H1 (cell line): ENCODE data around the gene TSPAN33. TPM values are rescaled to one million over a fixed set of nuclear protein-coding genes. Genes with fewer than 3 reads are reported as not detected.

Experiments
- CTCF ChIA-PET: fragments of 300-600 bp; sonication (Branson Sonifier 250); formaldehyde crosslinking; loops from one replicate; lab custom pipeline; 2021; ENCODE audit not compliant: partially characterized antibody; lab: Charles Lee
- POLR2A ChIA-PET: fragments of 300-600 bp; sonication (Branson Sonifier 250); formaldehyde crosslinking; loops from one replicate; lab custom pipeline; 2021; ENCODE audit warnings: inconsistent platforms; ENCODE audit not compliant: partially characterized antibody; lab: Charles Lee
- DNase-seq, 2 experiments: peaks; one replicate each; pipeline versions ENCODE4 v3.0.0 to v3.0.0-alpha.2; 2010 to 2022; ENCODE audit warnings: low spot score in 2 of 2, low read depth in 1 of 2, mixed read lengths in 1 of 2
- FAIRE-seq: peaks from 2 replicates; lab custom pipeline; 2011; peaks lifted over from hg19 to GRCh38; lab: Jason Lieb, UNC
- H2AFZ ChIP-seq: 2 replicates; pipeline ENCODE4 v1.8.1; 2012; ENCODE audit warnings: low read length, inconsistent platforms
- H2AK5ac ChIP-seq: 2 replicates; pipeline ENCODE4 v1.6.1; 2013; ENCODE audit warnings: low read depth, low read length
- H2BK120ac ChIP-seq: replicated peaks from 2 replicates; pipeline ENCODE3; 2013; ENCODE audit warnings: low read depth, low read length, inconsistent platforms
- H2BK12ac ChIP-seq: 2 replicates; pipeline ENCODE4 v1.6.1; 2013; ENCODE audit warnings: low read depth, low read length
- H2BK15ac ChIP-seq: 2 replicates; pipeline ENCODE4 v1.6.1; 2013; ENCODE audit warnings: low read length
- H2BK20ac ChIP-seq: 2 replicates; pipeline ENCODE4 v1.6.1; 2013; ENCODE audit warnings: low read length
- H2BK5ac ChIP-seq: 2 replicates; pipeline ENCODE4 v1.6.1; 2013; ENCODE audit warnings: low read depth, low read length
- H3K14ac ChIP-seq: 2 replicates; pipeline ENCODE4 v1.6.1; 2013; ENCODE audit warnings: inconsistent platforms; ENCODE audit not compliant: insufficient read length
- H3K18ac ChIP-seq: 2 replicates; pipeline ENCODE4 v1.6.1; 2013; ENCODE audit warnings: low read length; ENCODE audit errors: extremely low read depth
- H3K23ac ChIP-seq: 2 replicates; pipeline ENCODE4 v1.6.1; 2013; ENCODE audit warnings: inconsistent platforms; ENCODE audit not compliant: insufficient read length
- H3K23me2 ChIP-seq: 2 replicates; pipeline ENCODE4 v1.6.1; 2013; ENCODE audit warnings: low read depth, low read length
- H3K27ac ChIP-seq: 2 replicates; pipeline ENCODE4 v1.6.1; 2011; ENCODE audit warnings: low read depth, low read length, inconsistent platforms
- H3K27me3 ChIP-seq, 4 experiments: replicated peaks in 1 of 4; 1 replicate in 1 of 4; 2 replicates in 3 of 4; pipeline versions ENCODE4 v1.6.1 to v1.8.1; 2011 to 2013; ENCODE audit warnings: low read length in 3 of 4, mild to moderate bottlenecking in 3 of 4, inconsistent platforms in 2 of 4, mixed read lengths in 2 of 4, moderate library complexity in 1 of 4; ENCODE audit not compliant: control insufficient read depth in 3 of 4, insufficient read depth in 3 of 4; ENCODE audit errors: extremely low read depth in 1 of 4
- H3K36me3 ChIP-seq, 4 experiments: 2 replicates each; pipeline versions ENCODE4 v1.6.1 to v1.8.1; 2011 to 2013; ENCODE audit warnings: mild to moderate bottlenecking in 4 of 4, low read length in 3 of 4, moderate library complexity in 2 of 4, control low read depth in 1 of 4, inconsistent platforms in 1 of 4; ENCODE audit not compliant: insufficient read depth in 4 of 4, control insufficient read depth in 2 of 4
- H3K4ac ChIP-seq: replicated peaks from 2 replicates; pipeline ENCODE3; 2013; ENCODE audit warnings: low read length, low read depth, mixed read lengths, inconsistent platforms; ENCODE audit not compliant: insufficient read length
- H3K4me1 ChIP-seq, 4 experiments: replicated peaks in 1 of 4; 1 replicate in 1 of 4; 2 replicates in 3 of 4; pipeline versions ENCODE4 v1.6.1 to v1.8.1; 2011 to 2013; ENCODE audit warnings: low read length in 3 of 4, inconsistent platforms in 2 of 4, mixed read lengths in 1 of 4; ENCODE audit not compliant: insufficient read depth in 4 of 4, control insufficient read depth in 3 of 4
- H3K4me2 ChIP-seq, 2 experiments: 2 replicates each; pipeline versions ENCODE4 v1.6.1 to v1.8.1; 2011 to 2013; ENCODE audit warnings: low read depth in 2 of 2, low read length in 2 of 2, control low read depth in 1 of 2, inconsistent platforms in 1 of 2, mild to moderate bottlenecking in 1 of 2; ENCODE audit not compliant: insufficient read depth in 1 of 2
- H3K4me3 ChIP-seq, 4 experiments: fragments of 200-600, 300-600 bp in 1 of 4; sonication (generic), shearing (Covaris generic), sonication (Bioruptor Twin) in 1 of 4; 2 replicates each; pipeline versions ENCODE4 v1.5.1 to v1.8.1; 2011 to 2016; ENCODE audit warnings: low read length in 4 of 4, low read depth in 3 of 4, control low read depth in 2 of 4, inconsistent platforms in 2 of 4, mild to moderate bottlenecking in 2 of 4, mixed read lengths in 1 of 4, moderate library complexity in 1 of 4; ENCODE audit not compliant: insufficient read depth in 2 of 4; ENCODE audit errors: extremely low read depth in 1 of 4
- H3K56ac ChIP-seq: replicated peaks from 2 replicates; pipeline ENCODE3; 2013; ENCODE audit warnings: low read depth, mild to moderate bottlenecking, mixed read lengths, low read length, inconsistent platforms; ENCODE audit not compliant: insufficient read length
- H3K79me1 ChIP-seq: 2 replicates; pipeline ENCODE4 v1.6.1; 2013; ENCODE audit warnings: low read depth, low read length, control low read depth
- H3K79me2 ChIP-seq, 2 experiments: 2 replicates each; pipeline versions ENCODE4 v1.6.1 to v1.8.1; 2012 to 2013; ENCODE audit warnings: low read length in 2 of 2, mild to moderate bottlenecking in 2 of 2, inconsistent platforms in 1 of 2; ENCODE audit not compliant: insufficient read depth in 2 of 2, control insufficient read depth in 1 of 2
- H3K9ac ChIP-seq, 4 experiments: replicated peaks in 1 of 4; 1 replicate in 1 of 4; 2 replicates in 3 of 4; pipeline versions ENCODE4 v1.6.1 to v1.8.1; 2011 to 2013; ENCODE audit warnings: low read depth in 3 of 4, low read length in 3 of 4, control low read depth in 2 of 4, mild to moderate bottlenecking in 2 of 4, moderate library complexity in 2 of 4, inconsistent platforms in 1 of 4; ENCODE audit errors: extremely low read depth in 1 of 4
- H3K9me3 ChIP-seq, 2 experiments: 2 replicates each; pipeline versions ENCODE4 v1.6.1 to v1.8.1; 2012 to 2013; ENCODE audit warnings: mild to moderate bottlenecking in 2 of 2, moderate library complexity in 2 of 2, control low read depth in 1 of 2, inconsistent platforms in 1 of 2, low read depth in 1 of 2, low read length in 1 of 2, mixed read lengths in 1 of 2; ENCODE audit not compliant: insufficient read depth in 2 of 2
- H4K20me1 ChIP-seq, 2 experiments: replicated peaks in 1 of 2; 2 replicates each; pipeline versions ENCODE3 to v1.8.1; 2011 to 2013; ENCODE audit warnings: inconsistent platforms in 2 of 2, low read length in 2 of 2, mild to moderate bottlenecking in 1 of 2; ENCODE audit not compliant: insufficient read depth in 2 of 2, control insufficient read depth in 1 of 2
- H4K5ac ChIP-seq: 2 replicates; pipeline ENCODE4 v1.6.1; 2013; ENCODE audit warnings: low read length, low read depth, mixed read lengths, inconsistent platforms; ENCODE audit not compliant: insufficient read length
- H4K8ac ChIP-seq: 2 replicates; pipeline ENCODE4 v1.8.0; 2013; ENCODE audit warnings: mild to moderate bottlenecking, moderate library complexity, low read length, inconsistent platforms; ENCODE audit not compliant: insufficient read depth; ENCODE audit errors: extremely low read depth
- H4K91ac ChIP-seq: replicated peaks from 2 replicates; pipeline ENCODE3; 2013; ENCODE audit warnings: low read length, mixed read lengths, inconsistent platforms; ENCODE audit not compliant: insufficient read length
- ASH2L ChIP-seq: fragments of 200-600, 300-600 bp; sonication (generic); IDR thresholded peaks from one replicate; pipeline ENCODE4 v1.7.1; 2017; ENCODE audit warnings: low read length
- CEBPB ChIP-seq: IDR thresholded peaks from 2 replicates; pipeline ENCODE4 v1.6.1; 2012; ENCODE audit warnings: low read depth, low read length
- E2F6 ChIP-seq: IDR thresholded peaks from 2 replicates; pipeline ENCODE4 v1.6.1; 2012; ENCODE audit warnings: inconsistent platforms
- EZH2 ChIP-seq: fragments of 200-600 bp; sonication (generic); IDR thresholded peaks from 2 replicates; pipeline ENCODE4 v1.7.1; 2012; ENCODE audit warnings: low read depth, mild to moderate bottlenecking, moderate library complexity, low read length, inconsistent platforms; ENCODE audit not compliant: severe bottlenecking
- FOSL1 ChIP-seq: IDR thresholded peaks from 2 replicates; pipeline ENCODE4 v1.6.1; 2011; ENCODE audit warnings: mild to moderate bottlenecking, low read depth, low read length, moderate library complexity; ENCODE audit not compliant: insufficient read depth
- GABPA ChIP-seq: IDR thresholded peaks from 2 replicates; pipeline ENCODE4 v1.6.1; 2011; ENCODE audit warnings: mild to moderate bottlenecking, low read length, moderate library complexity, borderline replicate concordance; ENCODE audit not compliant: insufficient read depth
- KDM1A ChIP-seq: fragments of 200-600, 300-600 bp; sonication (generic); IDR thresholded peaks from 2 replicates; pipeline ENCODE4 v1.7.1; 2016; ENCODE audit warnings: mild to moderate bottlenecking, low read length, borderline replicate concordance
- MAFK ChIP-seq: IDR thresholded peaks from 2 replicates; pipeline ENCODE4 v1.6.1; 2012; ENCODE audit warnings: low read depth, mild to moderate bottlenecking, improper control_type of control experiment, low read length
- POLR2A ChIP-seq, 2 experiments: IDR thresholded peaks; 1 replicate in 1 of 2; 2 replicates in 1 of 2; pipeline ENCODE4 v1.6.1; 2011; ENCODE audit warnings: low read depth in 2 of 2, low read length in 2 of 2, mild to moderate bottlenecking in 2 of 2; ENCODE audit errors: control extremely low read depth in 1 of 2
- POLR2AphosphoS5 ChIP-seq: IDR thresholded peaks from 2 replicates; pipeline ENCODE4 v1.6.1; 2011; ENCODE audit warnings: low read depth, low read length
- SIX5 ChIP-seq: IDR thresholded peaks from 2 replicates; pipeline ENCODE4 v1.6.1; 2011; ENCODE audit warnings: mild to moderate bottlenecking, low read depth, low read length
- SP2 ChIP-seq: IDR thresholded peaks from 2 replicates; pipeline ENCODE4 v1.6.1; 2012; ENCODE audit warnings: mild to moderate bottlenecking, low read length, inconsistent platforms
- TAF7 ChIP-seq: optimal IDR thresholded peaks from 2 replicates; pipeline ENCODE3; 2011; ENCODE audit warnings: low read depth, mild to moderate bottlenecking, inconsistent platforms, low read length, moderate library complexity, borderline replicate concordance
- TEAD4 ChIP-seq: IDR thresholded peaks from 2 replicates; pipeline ENCODE4 v1.6.1; 2012; ENCODE audit warnings: low read depth, low read length, inconsistent platforms, mixed read lengths
- WGBS, 2 experiments: shearing (Covaris generic) in 1 of 2; methylation state at CpG; one replicate each; pipeline versions ENCODE4 v1.1.6 to v1.1.7; 2013 to 2015; ENCODE audit warnings: low lambda C conversion rate in 2 of 2, mixed read lengths in 2 of 2, inconsistent platforms in 1 of 2, low coverage in 1 of 2, missing lambda C conversion rate in 1 of 2; ENCODE audit not compliant: insufficient replicate concordance in 2 of 2, insufficient coverage in 1 of 2, insufficient read length in 1 of 2; ENCODE audit errors: extremely low coverage in 1 of 2, missing lambda C conversion rate in 1 of 2; 5-methylcytosine and 5-hydroxymethylcytosine counted together
- polyA plus RNA-seq, 7 experiments: library from polyadenylated mRNA; depleted of rRNA in 3 of 7; stranded (reverse) in 5 of 7; unstranded in 2 of 7; fragments of >200 nt in 5 of 7; fragments of 200-250 nt in 2 of 7; gene quantifications; 1 replicate in 5 of 7; 2 replicates in 1 of 7; 4 replicates in 1 of 7; pipeline versions ENCODE4 v1.2.1 to v1.2.3, GENCODE V29; 2011 to 2013; ENCODE audit warnings: missing spikeins in 2 of 7, mixed read lengths in 2 of 7
- total RNA-seq: library from RNA; stranded (reverse); fragmentation: NEBNext Ultra II Directional; extraction: Animal tissue kit (Norgen Biotek cat#: 25700); gene quantifications from 2 replicates; pipeline ENCODE4 v1.2.1, GENCODE V29; 2021
- TF ChIP-seq, protein P1 (sequence below): IDR thresholded peaks from 2 replicates; pipeline ENCODE4 v1.6.1; 2012; ENCODE audit warnings: inconsistent platforms

The TSPAN33 gene
- total and polyA plus RNA-seq, 2 of the 8 experiments (the other 6 are each of a cell fraction or from before 2014, with no cell fraction given) = 42.8 to 47.1 TPM

- Histone ChIP-seq H4K5ac (no peak overlapping the region), H3K79me2 (no peaks in the 10 kb centered on the region), H3K4me1 (no peaks in the 10 kb centered on the region), H3K27me3 (no peaks in the 10 kb centered on the region), H3K9me3 (peaks cover 15 to 24% of the 10 kb centered on the region in 2 experiments), H2BK5ac (no peak overlapping the region), H3K36me3 (no peaks in the 10 kb centered on the region), H3K23ac (no peak overlapping the region), H3K9ac (no peak overlapping the region), H2BK15ac (no peak overlapping the region), H3K27ac (no peak overlapping the region), H2AFZ (no peak overlapping the region), H3K23me2 (no peaks in the 10 kb centered on the region), H2BK20ac (no peak overlapping the region), H4K91ac (no peak overlapping the region), H3K79me1 (no peaks in the 10 kb centered on the region), H4K8ac (no peak overlapping the region), H3K14ac (no peak overlapping the region), H4K20me1 (no peaks in the 10 kb centered on the region), H3K4me2 (no peak overlapping the region), H3K4me3 (no peak overlapping the region), H3K4ac (no peak overlapping the region), H2BK12ac (no peak overlapping the region), H2AK5ac (no peak overlapping the region), H3K56ac (no peak overlapping the region), H2BK120ac (no peak overlapping the region), H3K18ac (no peak overlapping the region)
- DNase-seq (no peak), FAIRE-seq (no peak)
- WGBS, 2 experiments = 93% methylated on average over 7 of the region's 7 CpGs; no CpG with 5 or more reads in 1 of the 2 experiments
- TF ChIP-seq SIX5 (no peak), GABPA (no peak), E2F6 (no peak), CEBPB (no peak), TAF7 (no peak), KDM1A (no peak), POLR2A (IDR thresholded peaks at IDR 0.05; ENCODE audit: control extremely low read depth in 1 of 2, low read depth in 2 of 2, low read length in 2 of 2) (no peak), MAFK (no peak), EZH2 (no peak), POLR2AphosphoS5 (no peak), ASH2L (no peak), FOSL1 (no peak), TEAD4 (no peak), SP2 (no peak)
- TF ChIP-seq, protein P1, sequence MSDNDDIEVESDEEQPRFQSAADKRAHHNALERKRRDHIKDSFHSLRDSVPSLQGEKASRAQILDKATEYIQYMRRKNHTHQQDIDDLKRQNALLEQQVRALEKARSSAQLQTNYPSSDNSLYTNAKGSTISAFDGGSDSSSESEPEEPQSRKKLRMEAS = no peak
- CTCF ChIA-PET = no interaction called here
- POLR2A ChIA-PET = no interaction called here
Observed at GRCh38 chr7:129118182-129118581, 26.3 kb upstream of the TSPAN33 start.
